Measurements from ENCODE around the gene TCL1B.

The TCL1B gene

DNA sequence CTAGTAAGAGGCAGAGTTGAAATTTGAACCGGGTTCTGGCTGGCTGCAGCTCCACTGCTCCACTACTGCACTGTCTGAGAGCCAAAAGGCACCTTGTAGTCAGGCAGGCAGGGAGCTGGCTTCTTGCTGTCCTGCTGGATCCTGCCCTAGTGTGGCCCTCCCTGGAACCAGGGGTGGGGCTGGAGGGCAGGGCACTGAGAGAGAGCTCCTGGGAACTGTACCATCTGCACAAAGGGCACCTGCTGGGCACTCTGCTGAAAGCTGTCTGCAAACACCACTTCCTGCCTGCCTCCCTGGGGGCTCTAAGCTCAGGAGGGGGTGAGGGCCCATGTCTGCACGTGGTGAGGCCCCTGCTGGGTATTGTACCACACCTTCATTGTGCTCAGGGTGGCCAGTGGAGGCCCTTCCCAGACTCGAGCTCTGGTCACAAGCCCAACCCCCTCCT, 19.0 kb upstream of the TCL1B start:
- no peak for DNase-seq

DNA sequence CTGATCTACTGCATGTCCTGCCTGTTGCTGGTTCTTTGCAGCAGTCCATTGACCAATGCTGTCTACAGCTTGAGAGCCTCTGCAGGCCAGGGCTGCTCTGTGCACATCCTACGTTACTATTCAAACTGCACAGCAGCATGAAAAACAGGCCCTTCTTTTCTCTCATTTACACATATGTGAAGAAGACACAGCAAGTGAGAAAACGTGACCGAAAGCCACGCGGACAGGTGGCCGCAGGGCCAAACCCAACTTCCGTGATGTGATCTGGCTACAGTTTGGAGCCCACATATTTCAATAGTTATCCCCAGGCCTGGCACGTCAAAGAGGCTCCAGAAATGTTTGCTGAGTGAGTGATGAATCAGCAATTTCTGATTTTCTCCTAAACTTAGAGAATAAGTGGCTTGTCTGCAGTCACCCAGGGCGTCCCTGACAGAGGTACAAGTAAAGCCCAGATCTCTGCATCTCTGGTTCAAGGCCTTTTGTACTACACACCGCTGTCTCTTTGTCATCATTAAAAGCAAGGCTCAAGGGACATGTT, 17.9 kb upstream of the TCL1B start:
- no peak for DNase-seq

- no peak for DNase-seq
These were observed 11.6 kb upstream of the TCL1B start for GRCh38 chr14:95674613-95675012.

DNA sequence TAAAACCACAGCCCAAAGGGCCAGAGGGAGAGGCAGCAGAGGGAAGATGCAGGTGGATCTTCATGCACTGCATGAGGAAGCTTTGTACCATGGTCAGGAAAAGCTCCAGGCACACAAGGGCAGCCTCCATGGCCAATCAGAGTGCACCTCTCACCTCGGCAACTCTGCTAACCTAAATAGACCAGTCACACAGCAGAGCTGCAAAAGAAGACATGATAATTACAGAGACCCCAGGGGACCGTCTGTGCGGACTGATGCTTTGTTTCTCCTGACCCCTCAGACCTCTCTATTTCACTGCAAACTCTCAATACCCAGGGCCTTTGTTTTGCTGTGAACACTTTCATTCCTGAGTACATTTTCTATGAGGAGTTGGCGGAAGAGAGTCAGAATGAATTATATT, 10.7 kb upstream of the TCL1B start:
- DNase-seq: no peak

DNA sequence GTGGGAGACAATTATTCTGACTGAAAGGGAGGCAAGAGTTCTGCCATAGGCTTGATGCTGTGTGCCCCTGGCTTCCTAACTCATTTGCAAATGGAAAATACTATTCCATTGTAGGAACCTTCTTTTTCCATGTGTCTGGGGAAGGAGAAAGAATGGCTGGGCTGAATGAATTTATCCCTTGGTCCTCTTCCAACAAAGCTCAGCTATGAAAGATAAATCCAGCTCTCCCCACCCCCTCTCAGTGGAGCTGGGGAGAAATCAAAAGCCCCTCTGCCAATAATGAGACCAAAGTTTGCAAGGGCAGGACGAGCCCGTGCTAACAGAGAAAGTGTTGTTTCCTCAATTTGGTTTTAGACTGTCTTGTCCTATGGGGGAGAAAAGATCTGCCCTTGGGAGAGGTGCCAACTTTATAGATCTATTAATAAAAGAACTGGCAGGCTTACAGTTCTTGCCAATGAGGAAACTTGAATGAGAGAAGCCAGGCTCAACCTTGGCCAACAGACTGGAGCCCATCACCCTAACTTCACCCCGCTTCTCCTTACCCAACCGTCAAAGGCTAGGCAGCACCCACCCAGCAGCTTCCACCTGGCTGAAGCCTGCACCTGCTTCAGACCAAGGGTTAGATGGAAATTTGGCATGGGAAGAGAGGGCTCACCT, 8.9 kb upstream of the TCL1B start:
- DNase-seq: no peak

- no peak for DNase-seq
These were observed 6.9 kb upstream of the TCL1B start for GRCh38 chr14:95679148-95679815.

- DNase-seq: no peak
These were observed 6.1 kb upstream of the TCL1B start for GRCh38 chr14:95679998-95680735.

DNA sequence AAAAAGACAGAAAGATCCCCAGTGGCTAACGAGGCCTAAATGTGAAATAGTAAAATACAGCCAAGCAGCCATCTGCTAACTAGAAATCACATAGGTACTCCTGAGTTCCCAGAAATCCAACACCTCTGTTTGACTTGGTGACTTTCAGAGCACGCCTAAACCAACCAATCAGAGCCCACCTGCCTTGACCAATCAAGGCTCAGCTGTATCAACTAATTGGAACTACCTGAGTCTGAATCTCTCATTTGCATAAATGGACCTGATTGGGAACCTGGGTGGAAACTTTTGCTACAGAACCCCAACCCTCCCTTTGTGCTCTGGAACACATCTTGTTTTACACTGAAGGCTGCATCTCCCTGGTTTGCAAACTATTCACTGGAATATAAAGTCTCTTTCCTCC, 5.1 kb upstream of the TCL1B start:
- no peak for DNase-seq

DNA sequence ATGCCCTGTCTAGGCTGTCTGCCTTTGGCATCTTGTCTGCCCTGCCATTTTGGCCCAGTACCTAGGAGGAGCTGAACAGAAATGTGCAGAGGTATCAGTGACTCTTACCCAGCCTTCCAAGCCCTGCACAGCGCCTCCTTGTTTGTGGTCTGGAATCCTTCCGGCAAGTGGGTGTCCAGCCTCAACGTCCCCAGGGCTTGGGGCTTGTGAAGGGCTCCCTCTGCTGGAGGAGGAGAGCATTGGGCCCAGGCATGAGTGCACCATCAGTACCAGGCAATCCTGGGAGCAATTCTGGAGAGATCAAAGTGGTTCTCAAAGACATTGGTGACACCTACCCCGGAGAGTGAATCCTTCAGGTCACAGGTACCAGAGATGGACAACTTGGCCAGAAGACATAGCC, 2.4 kb upstream of the TCL1B start:
- DNase-seq: peak; percentile 18

DNA sequence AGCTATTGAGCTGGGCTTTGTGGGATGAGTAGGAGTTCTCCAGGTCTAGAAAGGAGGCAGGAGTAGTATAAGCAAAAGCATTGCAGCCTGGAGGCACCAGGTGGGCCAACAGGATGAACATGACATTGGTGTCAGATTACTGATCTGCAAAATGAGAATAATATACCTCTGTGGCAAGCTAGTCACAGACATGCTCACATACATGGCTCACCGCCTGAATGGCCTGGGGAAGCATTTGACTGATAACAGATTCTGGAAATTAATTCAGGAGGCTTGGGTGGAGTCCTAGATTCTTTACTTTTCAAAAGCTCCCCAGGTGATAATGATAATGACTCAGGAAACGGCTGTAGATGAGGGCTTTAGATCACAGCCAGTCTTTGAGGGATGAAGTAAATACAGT, 709 bp downstream of the TCL1B start:
- no peak for DNase-seq

DNA sequence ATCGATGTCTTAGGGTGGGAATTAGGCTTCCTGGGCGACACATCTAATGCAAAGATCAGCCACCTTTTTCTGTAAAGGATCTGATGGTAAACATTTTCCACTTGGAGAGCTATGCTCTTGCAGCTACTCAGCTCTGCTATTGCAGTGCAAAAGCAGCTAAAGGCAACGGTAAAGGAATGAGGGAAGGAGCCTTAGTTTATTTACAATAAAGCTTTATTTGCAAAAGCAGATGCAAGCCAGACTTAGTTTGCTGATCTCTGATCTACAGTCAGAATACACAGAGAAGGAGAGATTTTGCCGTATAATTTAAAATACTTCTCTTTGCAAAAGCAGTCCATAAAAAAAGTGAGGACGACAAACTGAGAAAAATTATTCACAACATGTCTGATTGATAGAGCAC, 3.2 kb downstream of the TCL1B start:
- DNase-seq: no peak

DNA sequence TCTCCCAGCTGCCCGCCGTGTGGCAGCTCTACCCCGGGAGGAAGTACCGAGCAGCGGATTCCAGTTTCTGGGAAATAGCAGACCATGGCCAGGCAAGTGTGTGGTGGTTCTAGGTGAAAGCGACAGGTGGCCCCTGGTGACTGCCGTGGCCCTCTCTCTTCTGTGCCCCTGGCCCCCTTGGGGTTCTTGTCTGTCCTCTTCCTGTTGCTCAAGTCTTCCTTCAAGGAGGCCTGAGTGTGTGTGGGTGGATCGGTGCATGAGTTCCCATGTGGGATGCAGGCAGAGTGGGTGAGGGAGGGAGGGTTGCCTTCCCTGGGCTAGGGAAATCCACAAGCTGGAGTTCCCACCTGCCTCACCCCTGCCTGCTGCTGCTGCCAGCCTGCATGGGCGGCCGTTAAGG, 4.6 kb downstream of the TCL1B start:
- no peak for DNase-seq

DNA sequence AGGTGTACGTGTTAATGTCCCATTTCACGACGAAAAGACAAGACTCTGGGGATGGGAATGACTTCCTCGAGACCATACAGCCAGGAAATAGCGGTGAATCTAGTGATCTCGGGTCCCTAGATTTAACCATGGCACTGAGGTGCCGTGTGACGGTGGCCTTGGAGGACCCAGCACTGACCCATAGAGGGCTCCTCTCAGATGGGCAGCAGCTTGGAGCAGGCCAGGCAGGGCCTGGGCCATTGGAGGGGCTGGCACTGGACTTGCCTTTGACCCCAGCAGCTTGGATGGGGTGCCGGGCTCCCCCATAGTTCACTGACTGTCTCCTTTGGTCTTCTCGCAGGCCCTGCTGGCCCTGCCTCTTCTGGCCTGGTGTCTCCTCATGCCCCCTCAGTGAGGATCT, 5.4 kb downstream of the TCL1B start:
- no peak for DNase-seq

DNA sequence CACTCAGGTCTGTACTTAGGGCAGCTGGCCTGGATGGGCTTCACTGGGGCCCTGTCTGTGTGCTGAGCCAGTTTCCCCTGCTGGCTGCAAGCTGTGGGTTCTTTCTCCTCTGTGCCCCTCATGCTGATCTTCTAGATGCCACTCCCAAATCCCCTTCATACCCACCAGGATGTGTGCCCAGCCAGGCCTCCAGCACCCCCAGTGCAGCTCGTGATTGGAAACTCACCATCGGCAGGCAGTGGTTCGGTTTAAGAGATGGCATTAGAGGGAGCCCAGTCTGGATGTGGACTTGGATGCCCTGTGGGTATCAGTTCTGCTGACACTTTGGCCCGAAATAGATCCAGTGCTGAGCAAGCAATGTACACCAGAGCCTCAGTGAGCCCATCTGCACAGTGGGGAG, 5.9 kb downstream of the TCL1B start:
- DNase-seq: no peak

DNA sequence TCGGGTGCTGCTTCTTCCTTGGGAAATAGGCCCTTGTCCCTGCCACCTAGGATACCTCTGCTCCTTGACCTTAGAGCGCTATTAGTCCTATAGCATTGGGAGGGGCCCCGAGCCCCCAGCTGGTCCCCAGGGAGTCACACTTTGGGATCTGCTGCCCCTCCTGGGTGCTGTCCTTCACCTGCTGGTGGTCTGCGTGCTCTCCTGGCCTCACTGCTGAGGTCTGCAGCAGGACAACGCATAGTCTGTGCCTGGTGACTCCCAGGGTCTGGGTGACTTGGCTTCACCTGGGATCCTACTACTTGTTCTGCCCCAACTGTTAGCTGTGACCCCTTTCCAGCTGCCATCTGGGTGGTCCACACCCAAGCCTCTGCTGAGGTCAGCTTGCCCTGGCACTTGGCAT, 8.8 kb downstream of the TCL1B start:
- no peak for DNase-seq

GRCh38 chr14:95695913-95696312, 9.7 kb downstream of the TCL1B start:
- DNase-seq: no peak

GRCh38 chr14:95696741-95697140, 10.5 kb downstream of the TCL1B start:
- DNase-seq: no peak

GRCh38 chr14:95697764-95698163, 11.5 kb downstream of the TCL1B start:
- no peak for DNase-seq

DNA sequence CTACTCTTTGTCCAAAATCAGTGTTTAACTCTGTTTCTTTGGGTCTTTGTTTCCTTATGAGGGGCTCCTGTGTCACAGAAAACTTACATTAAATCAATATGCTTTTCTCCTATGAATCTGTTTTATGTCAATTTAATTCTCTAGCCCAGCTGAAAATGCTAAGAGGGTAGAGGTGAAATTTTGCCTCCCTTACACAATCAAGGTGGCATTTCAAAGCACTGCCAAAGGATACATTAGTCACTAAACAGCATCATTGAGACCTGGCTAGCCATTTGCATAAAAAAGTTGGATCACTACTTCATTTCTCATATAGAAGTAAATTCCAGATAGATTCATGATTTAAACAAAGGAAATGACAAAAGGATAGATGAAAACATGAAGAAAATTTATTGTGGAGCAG, 12.1 kb downstream of the TCL1B start:
- no peak for DNase-seq

DNA sequence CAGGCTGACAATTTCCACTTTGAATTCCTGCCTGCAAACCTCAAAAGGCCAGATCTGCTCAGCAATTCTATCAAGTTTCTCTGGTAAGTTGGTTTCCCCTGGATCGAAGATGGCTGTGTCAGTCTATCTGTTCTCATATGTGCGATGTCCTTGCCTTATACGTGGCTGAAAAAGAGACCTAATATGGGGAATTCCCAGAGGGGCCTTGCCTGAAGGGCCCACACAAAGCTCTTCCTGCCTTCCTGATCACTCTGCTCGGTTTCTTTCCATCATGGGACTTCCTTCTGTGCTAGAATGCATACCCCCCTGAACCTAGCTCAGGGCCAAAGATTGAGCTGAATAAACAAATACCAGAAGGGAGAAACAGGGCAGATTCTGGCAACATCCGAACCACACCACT, 13.2 kb downstream of the TCL1B start:
- DNase-seq: no peak

GRCh38 chr14:95700221-95700976, 14.2 kb downstream of the TCL1B start:
- no peak for DNase-seq

DNA sequence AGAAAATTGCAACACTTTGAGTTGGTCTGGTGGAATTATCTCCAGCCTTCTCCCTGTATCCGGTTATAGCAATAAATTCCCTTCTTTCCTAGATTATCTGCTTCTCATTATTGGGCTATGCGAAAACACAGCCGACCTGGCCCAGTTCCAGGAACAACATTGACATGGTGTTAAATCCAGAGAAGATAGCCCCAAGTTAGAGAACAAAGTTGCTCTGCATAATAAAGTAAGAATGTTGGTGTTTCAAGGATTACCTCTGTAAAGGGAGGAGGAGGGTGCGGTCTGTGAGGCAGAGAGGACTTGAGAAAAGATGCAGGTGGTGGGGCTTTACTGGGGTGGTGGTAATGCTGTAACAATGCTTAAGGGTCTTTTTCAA, 15.6 kb downstream of the TCL1B start:
- DNase-seq: no peak

- DNase-seq: no peak
These were observed 17.1 kb downstream of the TCL1B start for GRCh38 chr14:95703341-95703740.

Data from inflammatory macrophage treated with lipopolysaccharide for 4 hours (primary cell).